GM23338 (cell line): ENCODE data around the gene XPNPEP1. TPM values are rescaled to one million over a fixed set of nuclear protein-coding genes. Genes with fewer than 3 reads are reported as not detected.

Experiments used
- ATAC-seq: fragments of 200-7000 bp; cut with Tn5 transposase; 3 replicates; pipeline ENCODE4 v1.9.1; 2020
- DNase-seq: peaks from one replicate; pipeline ENCODE4 v3.0.0-alpha.2; 2015; ENCODE audit warnings: low spot score
- H2AFZ ChIP-seq: fragments of 200-600 bp; sonication (generic); 2 replicates; pipeline ENCODE4 v1.8.0; 2016; ENCODE audit warnings: antibody characterized with exemption, mild to moderate bottlenecking, moderate library complexity
- H3F3A ChIP-seq: fragments of 200-600 bp; sonication (generic); replicated peaks from 2 replicates; pipeline ENCODE4 v1.8.0; 2017; ENCODE audit warnings: antibody characterized with exemption, mixed run types, low read depth
- H3K27ac ChIP-seq: fragments of 200-600 bp; sonication (generic); 2 replicates; pipeline ENCODE4 v1.6.1; 2016; ENCODE audit warnings: low read depth
- H3K27me3 ChIP-seq: fragments of 200-600 bp; sonication (generic); 2 replicates; pipeline ENCODE4 v1.8.0; 2016; ENCODE audit warnings: mild to moderate bottlenecking, mixed run types, moderate library complexity; ENCODE audit not compliant: insufficient read depth
- H3K36me3 ChIP-seq: fragments of 200-600 bp; sonication (generic); 2 replicates; pipeline ENCODE4 v1.8.0; 2016; ENCODE audit warnings: mild to moderate bottlenecking; ENCODE audit not compliant: insufficient read depth
- H3K4me1 ChIP-seq: fragments of 200-600 bp; sonication (generic); 2 replicates; pipeline ENCODE4 v1.8.0; 2016; ENCODE audit warnings: mild to moderate bottlenecking, moderate library complexity; ENCODE audit not compliant: insufficient read depth
- H3K4me2 ChIP-seq: fragments of 200-600 bp; sonication (generic); 2 replicates; pipeline ENCODE4 v1.7.1; 2017; ENCODE audit warnings: mixed run types
- H3K4me3 ChIP-seq: fragments of 200-600 bp; sonication (generic); 2 replicates; pipeline ENCODE4 v1.6.1; 2016; ENCODE audit warnings: mixed run types
- H3K79me2 ChIP-seq: fragments of 200-600 bp; sonication (generic); replicated peaks from 2 replicates; pipeline ENCODE4 v1.8.0; 2017; ENCODE audit warnings: mild to moderate bottlenecking; ENCODE audit not compliant: insufficient read depth
- H3K9me2 ChIP-seq: fragments of 200-600 bp; sonication (generic); 2 replicates; pipeline ENCODE4 v1.8.0; 2017; ENCODE audit not compliant: insufficient read depth
- H4K20me1 ChIP-seq: fragments of 200-600 bp; sonication (generic); replicated peaks from 2 replicates; pipeline ENCODE4 v1.8.0; 2017; ENCODE audit warnings: mild to moderate bottlenecking; ENCODE audit not compliant: insufficient read depth
- H3K27ac Mint-ChIP-seq: 2 replicates; pipeline ENCODE4 v1.8.0; 2020; ENCODE audit warnings: inconsistent platforms, mild to moderate bottlenecking, moderate library complexity, mixed read lengths
- H3K27me3 Mint-ChIP-seq: 3 replicates; pipeline ENCODE4 v1.8.0; 2022; ENCODE audit warnings: low read depth, mild to moderate bottlenecking, moderate library complexity, mixed read lengths, inconsistent platforms; ENCODE audit not compliant: insufficient read depth, poor library complexity
- H3K36me3 Mint-ChIP-seq: 3 replicates; pipeline ENCODE4 v1.8.0; 2021; ENCODE audit warnings: low read depth, mild to moderate bottlenecking, inconsistent platforms, moderate library complexity, mixed read lengths
- H3K4me1 Mint-ChIP-seq: 3 replicates; pipeline ENCODE4 v1.8.0; 2020; ENCODE audit warnings: mild to moderate bottlenecking, inconsistent platforms, mixed read lengths
- H3K4me3 Mint-ChIP-seq: 3 replicates; pipeline ENCODE4 v1.8.0; 2021; ENCODE audit warnings: moderate library complexity, mild to moderate bottlenecking, inconsistent platforms, mixed read lengths
- H3K9me3 Mint-ChIP-seq: 3 replicates; pipeline ENCODE4 v1.8.0; 2020; ENCODE audit warnings: moderate library complexity, mild to moderate bottlenecking, inconsistent platforms, mixed read lengths
- ETS1 ChIP-seq: IDR thresholded peaks from 2 replicates; pipeline ENCODE4 v1.6.1; 2016; ENCODE audit warnings: antibody characterized with exemption
- EZH2 ChIP-seq: fragments of 200-600 bp; sonication (generic); IDR thresholded peaks from one replicate; pipeline ENCODE4 v1.8.0; 2017; ENCODE audit warnings: antibody characterized with exemption, mild to moderate bottlenecking, low read depth; ENCODE audit not compliant: unreplicated experiment
- POLR2AphosphoS5 ChIP-seq: IDR thresholded peaks from 2 replicates; pipeline ENCODE4 v1.6.1; 2016; ENCODE audit warnings: antibody characterized with exemption, low read depth
- ZNF331 ChIP-seq: fragments of 250-450 bp; sonication (Bioruptor Pico); IDR thresholded peaks from 2 replicates; pipeline ENCODE4 v1.5.0; 2020; ENCODE audit warnings: low read depth, mild to moderate bottlenecking, moderate library complexity
- ZNF462 ChIP-seq: fragments of 250-450 bp; sonication (Bioruptor Pico); IDR thresholded peaks from 2 replicates; pipeline ENCODE4 v1.5.0; 2020; ENCODE audit warnings: mild to moderate bottlenecking, moderate library complexity
- polyA plus RNA-seq: library from polyadenylated mRNA; unstranded; fragments of >200 nt; fragmentation: Nextera tagmentation; extraction: Ambion mirVana; gene quantifications from 2 replicates; pipeline ENCODE4 v1.2.1, GENCODE V29; 2016
- total RNA-seq: library from RNA; depleted of rRNA; stranded (reverse); fragments of >200 nt; shearing (Covaris generic); gene quantifications from 2 replicates; pipeline ENCODE4 v1.2.3, GENCODE V29; 2014

The XPNPEP1 gene
- total and polyA plus RNA-seq, 2 experiments from 2014 or later: 17.5 to 55.8 TPM

DNA sequence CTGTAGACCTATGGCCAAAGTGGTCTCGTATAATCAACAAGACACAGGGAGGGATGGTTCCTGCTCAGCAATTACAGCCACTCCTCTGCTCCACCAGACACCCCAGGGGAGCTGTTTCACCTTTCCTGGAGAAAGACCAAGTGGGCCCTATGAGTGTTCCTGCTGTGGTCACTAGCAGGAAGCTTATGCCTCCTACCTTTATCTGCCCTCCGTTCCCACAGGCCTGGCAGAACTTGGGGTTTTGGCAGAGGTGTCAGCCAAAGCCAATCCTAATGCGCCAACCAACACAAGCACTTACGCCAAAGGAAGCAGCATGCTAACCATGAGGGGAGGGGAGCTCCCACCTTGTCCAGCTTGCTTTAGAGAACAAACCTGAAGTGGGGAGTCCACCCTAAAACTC, 31.2 kb downstream of the XPNPEP1 start:
- Histone ChIP-seq H3K27me3 (no peaks in the 10 kb centered on the region), H3F3A (no peaks in the 10 kb centered on the region), H3K9me2 (no peaks in the 10 kb centered on the region), H3K79me2 (no peaks in the 10 kb centered on the region; the same call in 1 of the 2 replicates), H2AFZ (no peak overlapping the region), H3K4me2 (no peak overlapping the region), H3K27ac (no peak overlapping the region), H4K20me1 (0 out of 2 replicates have a peak, but pooled peaks cover 6% of the 10 kb centered on the region), H3K4me3 (no peak overlapping the region), H3K36me3 (peaks cover 8% of the 10 kb centered on the region), H3K4me1 (no peaks in the 10 kb centered on the region; the same call in 1 of the 2 replicates)
- H3K4me3 Mint-ChIP-seq: no peak overlapping the region
- H3K27ac Mint-ChIP-seq: no peak overlapping the region
- H3K9me3 Mint-ChIP-seq: no peaks in the 10 kb centered on the region
- peaks cover 4% of the 10 kb centered on the region for H3K27me3 Mint-ChIP-seq
- peaks cover 32% of the 10 kb centered on the region; the same call in 2 of the 3 replicates for H3K4me1 Mint-ChIP-seq
- ATAC-seq (no peak), DNase-seq (no peak)
- TF ChIP-seq EZH2: no peak
- no peak for TF ChIP-seq ZNF462 (CRISPR knock-in tag)
- TF ChIP-seq ZNF331: no peak
- TF ChIP-seq POLR2AphosphoS5: no peak
- TF ChIP-seq ETS1: no peak
- H3K36me3 Mint-ChIP-seq: peaks cover 26% of the 10 kb centered on the region
